GM18907 (cell line): ENCODE data around the gene OXNAD1.

Experiments used
- ATAC-seq: cut with Tn5 transposase; IDR thresholded peaks from one replicate; pipeline ENCODE4 v1.9.1; 2021; ENCODE audit warnings: mild to moderate bottlenecking, moderate library complexity; ENCODE audit not compliant: unreplicated experiment

OXNAD1 gene

DNA sequence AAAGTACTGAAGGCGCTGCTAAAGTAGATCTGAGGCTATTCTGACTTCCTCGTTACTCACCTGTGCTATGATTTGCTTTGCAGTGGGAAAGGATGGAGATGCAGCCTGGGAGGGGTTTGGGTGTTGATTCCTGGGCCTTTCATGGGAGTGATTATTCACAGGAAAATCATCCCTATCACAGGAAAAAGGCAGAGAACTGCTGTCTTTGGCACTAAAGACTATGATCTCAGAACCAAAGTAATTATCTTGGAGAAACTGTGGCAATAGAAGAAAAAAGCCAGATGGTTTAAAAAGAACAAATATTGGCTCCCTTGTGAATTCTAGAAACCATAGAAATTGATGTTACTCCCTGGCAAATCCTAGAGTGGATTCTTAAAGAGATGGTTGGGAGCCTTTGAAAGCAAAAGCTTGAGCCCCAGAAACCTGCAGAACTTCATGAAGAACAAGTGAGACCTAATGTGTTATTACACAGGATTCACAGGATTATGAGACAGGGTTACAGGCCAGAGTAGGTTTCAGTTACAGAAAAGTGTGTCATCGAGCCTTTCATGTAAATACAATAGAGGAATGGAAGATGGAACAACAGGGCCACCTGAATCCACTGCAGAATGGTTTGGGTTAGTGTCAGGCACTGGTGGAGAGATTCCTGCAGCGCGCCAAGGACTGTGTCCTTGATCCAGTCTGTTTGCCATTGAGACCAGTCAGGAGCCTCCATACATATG is 85.7 kb downstream of the OXNAD1 start:
- no peak for ATAC-seq

- no peak for ATAC-seq
Measured at GRCh38 chr3:16352428-16352827, 87.4 kb downstream of the OXNAD1 start.

DNA sequence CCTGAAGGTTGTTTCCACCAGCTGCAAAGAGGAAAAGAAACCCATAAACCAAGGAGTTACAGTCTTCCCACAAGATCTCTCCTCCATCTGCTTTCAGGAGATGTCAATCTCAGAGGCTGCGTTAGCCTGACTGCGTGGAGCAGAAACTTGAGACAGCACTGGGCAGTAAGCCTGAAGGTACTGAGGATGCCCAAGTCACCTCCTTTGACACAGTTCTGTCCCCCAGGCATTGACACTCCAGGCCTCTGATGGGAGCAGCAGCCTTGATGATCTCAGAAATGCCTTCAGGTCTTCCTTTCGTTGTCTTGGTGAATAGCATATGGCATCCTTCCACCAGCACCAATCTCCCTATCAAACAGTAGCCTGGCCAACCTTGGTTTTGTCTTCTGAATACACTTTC is 89.3 kb downstream of the OXNAD1 start:
- ATAC-seq = no peak
